Breast epithelium (tissue), 4 donors: ENCODE results near the gene CALML3. TPM values are rescaled to one million over a fixed set of nuclear protein-coding genes. Genes with fewer than 3 reads are reported as not detected.

Experiments used
- DNase-seq, 2 donors: peaks; one replicate each; pipeline ENCODE4 v3.0.0-alpha.2; 2019; ENCODE audit warnings: low spot score in 2 of 2
- H3K27ac ChIP-seq, 2 donors: fragments of 200-600 bp; sonication (generic) in 1 of 2; one replicate each; pipeline ENCODE4 v1.5.1; 2016 to 2019; ENCODE audit warnings: mild to moderate bottlenecking in 1 of 2
- H3K27me3 ChIP-seq, 2 donors: fragments of 200-600 bp; sonication (generic) in 1 of 2; one replicate each; pipeline versions ENCODE4 v1.5.1 to v1.6.0; 2017 to 2019; ENCODE audit warnings: control low read depth in 1 of 2, mild to moderate bottlenecking in 1 of 2
- H3K36me3 ChIP-seq: fragments of 200-600 bp; one replicate; pipeline ENCODE4 v1.5.1; 2019
- H3K4me1 ChIP-seq, 2 donors: fragments of 200-600 bp; sonication (generic); one replicate each; pipeline ENCODE4 v1.5.1; 2016 to 2019; ENCODE audit warnings: control low read depth in 1 of 2
- H3K4me3 ChIP-seq, 3 donors: fragments of 200-600 bp; sonication (generic); 1 replicate in 2 of 3; 2 replicates in 1 of 3; pipeline ENCODE4 v1.5.1; 2016 to 2019; ENCODE audit warnings: mild to moderate bottlenecking in 3 of 3, moderate library complexity in 2 of 3
- H3K9me3 ChIP-seq, 2 donors: fragments of 200-600 bp; sonication (generic) in 1 of 2; one replicate each; pipeline ENCODE4 v1.5.1; 2016 to 2019; ENCODE audit warnings: control low read depth in 1 of 2
- CTCF ChIP-seq, 3 donors: fragments of 450-650 bp; IDR thresholded peaks; one replicate each; pipeline ENCODE4 v1.5.1; 2016 to 2017; ENCODE audit warnings: antibody characterized with exemption in 3 of 3, mild to moderate bottlenecking in 3 of 3, moderate library complexity in 3 of 3
- POLR2A ChIP-seq: fragments of 450-650 bp; IDR thresholded peaks from one replicate; pipeline ENCODE4 v1.6.1; 2016; ENCODE audit warnings: antibody characterized with exemption, mild to moderate bottlenecking, moderate library complexity
- POLR2AphosphoS5 ChIP-seq, 3 donors: sonication (generic); formaldehyde crosslinking; IDR thresholded peaks; one replicate each; pipeline ENCODE4 v1.6.1; 2017; ENCODE audit warnings: antibody characterized with exemption in 3 of 3
- intact Hi-C: fragments of 100-400 bp; cut with DNase I; formaldehyde crosslinking; loops from one replicate; pipeline ENCODE4 v1.15.1; 2023; ENCODE audit warnings: low total_unique reads
- total RNA-seq, 3 donors: library from RNA; depleted of rRNA; stranded (reverse); fragments of >200 nt; gene quantifications; one replicate each; pipeline ENCODE4 v1.1.0, GENCODE V29; 2016

Gene CALML3
- total RNA-seq, 3 donors from 2014 or later: 3.6 to 13.5 TPM; not detected in 1

- Histone ChIP-seq H3K9me3 (no peaks in the 10 kb centered on the region), H3K4me1 (peaks cover 0 to 3% of the 10 kb centered on the region in 2 donors), H3K27me3 (no peaks in the 10 kb centered on the region), H3K4me3 (no peak overlapping the region), H3K27ac (no peak overlapping the region), H3K36me3 (no peaks in the 10 kb centered on the region)
- peak in 1 of 2 donors; percentile 20 for DNase-seq
- intact Hi-C loops: loop anchor here (5.0 kb wide), 1 partner anchor 1876 kb away; no protein-coding TSS in a partner anchor
- TF ChIP-seq POLR2A: no peak
- TF ChIP-seq POLR2AphosphoS5 (IDR thresholded peaks at IDR 0.05): no peak
- TF ChIP-seq CTCF (IDR thresholded peaks at IDR 0.05): no peak
Measured at GRCh38 chr10:5518143-5518542, 6.6 kb upstream of the CALML3 start.

- Histone ChIP-seq H3K9me3 (no peaks in the 10 kb centered on the region), H3K36me3 (no peaks in the 10 kb centered on the region), H3K4me1 (no peaks in the 10 kb centered on the region), H3K27ac (no peak overlapping the region), H3K4me3 (no peak overlapping the region), H3K27me3 (no peaks in the 10 kb centered on the region)
- TF ChIP-seq POLR2AphosphoS5 (IDR thresholded peaks at IDR 0.05): no peak
- TF ChIP-seq CTCF (IDR thresholded peaks at IDR 0.05): no peak
- intact Hi-C loops: loop anchor here (5.0 kb wide), 1 partner anchor 1877 kb away; no protein-coding TSS in a partner anchor
- no peak for DNase-seq
Measured at GRCh38 chr10:5519054-5519453, 5.7 kb upstream of the CALML3 start.

- TF ChIP-seq POLR2AphosphoS5 (IDR thresholded peaks at IDR 0.05) (no peak), CTCF (IDR thresholded peaks at IDR 0.05) (no peak), POLR2A (no peak)
- Histone ChIP-seq H3K4me3 (no peak overlapping the region), H3K4me1 (no peaks in the 10 kb centered on the region), H3K27me3 (no peaks in the 10 kb centered on the region), H3K36me3 (no peaks in the 10 kb centered on the region), H3K27ac (no peak overlapping the region), H3K9me3 (no peaks in the 10 kb centered on the region)
- DNase-seq: peak in 1 of 2 donors; percentile 33
- intact Hi-C loops: no loop called here
Measured at GRCh38 chr10:5522913-5523560, 1.7 kb upstream of the CALML3 start.

- TF ChIP-seq POLR2AphosphoS5 (IDR thresholded peaks at IDR 0.05) (no peak), POLR2A (no peak), CTCF (IDR thresholded peaks at IDR 0.05) (no peak)
- no peaks in the 10 kb centered on the region for H3K27me3 ChIP-seq
- H3K27ac ChIP-seq: no peak overlapping the region
- no peak overlapping the region for H3K4me3 ChIP-seq
- H3K4me1 ChIP-seq: no peaks in the 10 kb centered on the region
- intact Hi-C loops: no loop called here
- DNase-seq: peak in 1 of 2 donors; percentile 37
- no peaks in the 10 kb centered on the region for H3K36me3 ChIP-seq
- no peaks in the 10 kb centered on the region for H3K9me3 ChIP-seq
Measured at GRCh38 chr10:5523796-5524574, 776 bp upstream of the CALML3 start.
